Measurements from ENCODE around the gene KDM7A. TPM values are rescaled to one million over a fixed set of nuclear protein-coding genes. Genes with fewer than 3 reads are reported as not detected.
A peak's percentile ranks its signal among the peaks of the same experiment; 100 is the strongest.

Gene KDM7A
- total and polyA plus RNA-seq, 2 of the 8 experiments (the other 6 are each of a cell fraction or from before 2014, with no cell fraction given) = 2.2 to 12.5 TPM

- Histone ChIP-seq H4K8ac (ENCODE audit: extremely low read depth, insufficient read depth, low read length) (no peak overlapping the region; the same call in 1 of the 2 replicates), H3K27ac (ENCODE audit: low read depth, low read length) (no peak overlapping the region), H2BK15ac (ENCODE audit: low read length) (no peak overlapping the region), H3K4me1 (replicated peaks in 1 of 4; ENCODE audit: control insufficient read depth in 3 of 4, insufficient read depth in 4 of 4, low read length in 3 of 4) (peaks cover 0 to 2% (median 0%) of the 10 kb centered on the region in 4 experiments; a peak in 2 of 7 replicates), H2BK20ac (ENCODE audit: low read length) (no peak overlapping the region), H3K56ac (replicated peaks; ENCODE audit: insufficient read length, low read depth, low read length) (no peak overlapping the region), H2BK5ac (ENCODE audit: low read depth, low read length) (no peak overlapping the region), H3K23me2 (ENCODE audit: low read depth, low read length) (peaks cover 5% of the 10 kb centered on the region), H3K4ac (replicated peaks; ENCODE audit: insufficient read length, low read depth, low read length) (no peak overlapping the region), H4K91ac (replicated peaks; ENCODE audit: insufficient read length, low read length) (no peak overlapping the region), H3K4me2 (ENCODE audit: insufficient read depth in 1 of 2, low read depth in 2 of 2, low read length in 2 of 2) (peak overlapping the region; percentile 74 to 82), H4K20me1 (replicated peaks in 1 of 2; ENCODE audit: control insufficient read depth in 1 of 2, insufficient read depth in 2 of 2, low read length in 2 of 2) (peaks cover 0 to 2% of the 10 kb centered on the region in 2 experiments), H3K23ac (ENCODE audit: insufficient read length) (no peak overlapping the region), H3K79me1 (ENCODE audit: low read depth, low read length) (peaks cover 2% of the 10 kb centered on the region; the same call in 1 of the 2 replicates), H3K4me3 (ENCODE audit: extremely low read depth in 1 of 4, insufficient read depth in 2 of 4, low read depth in 3 of 4, low read length in 4 of 4) (peak overlapping the region; percentile 65 to 93 (median 86)), H3K9me3 (ENCODE audit: insufficient read depth in 2 of 2, low read depth in 1 of 2, low read length in 1 of 2) (no peaks in the 10 kb centered on the region), H3K36me3 (ENCODE audit: control insufficient read depth in 2 of 4, insufficient read depth in 4 of 4, low read length in 3 of 4) (no peaks in the 10 kb centered on the region), H2AK5ac (ENCODE audit: low read depth, low read length) (no peak overlapping the region), H3K27me3 (replicated peaks in 1 of 4; ENCODE audit: control insufficient read depth in 3 of 4, extremely low read depth in 1 of 4, insufficient read depth in 3 of 4, low read length in 3 of 4) (peaks cover 0 to 21% (median 13%) of the 10 kb centered on the region in 4 experiments; a peak in 5 of 7 replicates), H2BK12ac (ENCODE audit: low read depth, low read length) (no peak overlapping the region), H2BK120ac (replicated peaks; ENCODE audit: low read depth, low read length) (no peak overlapping the region), H3K79me2 (ENCODE audit: control insufficient read depth in 1 of 2, insufficient read depth in 2 of 2, low read length in 2 of 2) (peaks cover 3 to 31% of the 10 kb centered on the region in 2 experiments; a peak in 2 of 4 replicates), H4K5ac (ENCODE audit: insufficient read length, low read depth, low read length) (no peak overlapping the region), H3K9ac (replicated peaks in 1 of 4; ENCODE audit: extremely low read depth in 1 of 4, low read depth in 3 of 4, low read length in 3 of 4) (peak overlapping the region in 3 of 4 experiments; percentile 13 to 67 (median 31); a peak in 3 of 7 replicates), H2AFZ (ENCODE audit: low read length) (no peak overlapping the region), H3K18ac (ENCODE audit: extremely low read depth, low read length) (no peak overlapping the region; the same call in 1 of the 2 replicates), H3K14ac (ENCODE audit: insufficient read length) (no peak overlapping the region)
- 2% methylated on average over 62 of the region's 72 CpGs; no CpG with 5 or more reads in 1 of the 2 experiments for WGBS, 2 experiments (ENCODE audit: extremely low coverage in 1 of 2, insufficient coverage in 1 of 2, insufficient read length in 1 of 2, insufficient replicate concordance in 2 of 2, low coverage in 1 of 2, low lambda C conversion rate in 2 of 2, missing lambda C conversion rate in 1 of 2)
- FAIRE-seq = peak; percentile 78
- DNase-seq (ENCODE audit: low read depth in 1 of 2, low spot score in 2 of 2) = peak; percentile 50 to 81
- ChIA-PET POLR2A (ENCODE audit: partially characterized antibody) (no interaction called here), CTCF (ENCODE audit: partially characterized antibody) (interaction anchor here (1.3 kb wide), 1 partner anchor 132 kb away, joined by 3 read pairs; no protein-coding TSS in a partner anchor)
- TF ChIP-seq RBBP5 (IDR thresholded peaks at IDR 0.05; ENCODE audit: borderline replicate concordance, low read depth, low read length) = no peak; the same call in 1 of the 2 replicates
- TF ChIP-seq POLR2A (IDR thresholded peaks at IDR 0.05; ENCODE audit: control extremely low read depth in 1 of 2, low read depth in 2 of 2, low read length in 2 of 2) = peak in 1 of 2 experiments; percentile 45; a peak in 1 of 3 replicates
- no peak for TF ChIP-seq HDAC6 (IDR thresholded peaks at IDR 0.05; ENCODE audit: low read depth, low read length)
- TF ChIP-seq, protein P1, sequence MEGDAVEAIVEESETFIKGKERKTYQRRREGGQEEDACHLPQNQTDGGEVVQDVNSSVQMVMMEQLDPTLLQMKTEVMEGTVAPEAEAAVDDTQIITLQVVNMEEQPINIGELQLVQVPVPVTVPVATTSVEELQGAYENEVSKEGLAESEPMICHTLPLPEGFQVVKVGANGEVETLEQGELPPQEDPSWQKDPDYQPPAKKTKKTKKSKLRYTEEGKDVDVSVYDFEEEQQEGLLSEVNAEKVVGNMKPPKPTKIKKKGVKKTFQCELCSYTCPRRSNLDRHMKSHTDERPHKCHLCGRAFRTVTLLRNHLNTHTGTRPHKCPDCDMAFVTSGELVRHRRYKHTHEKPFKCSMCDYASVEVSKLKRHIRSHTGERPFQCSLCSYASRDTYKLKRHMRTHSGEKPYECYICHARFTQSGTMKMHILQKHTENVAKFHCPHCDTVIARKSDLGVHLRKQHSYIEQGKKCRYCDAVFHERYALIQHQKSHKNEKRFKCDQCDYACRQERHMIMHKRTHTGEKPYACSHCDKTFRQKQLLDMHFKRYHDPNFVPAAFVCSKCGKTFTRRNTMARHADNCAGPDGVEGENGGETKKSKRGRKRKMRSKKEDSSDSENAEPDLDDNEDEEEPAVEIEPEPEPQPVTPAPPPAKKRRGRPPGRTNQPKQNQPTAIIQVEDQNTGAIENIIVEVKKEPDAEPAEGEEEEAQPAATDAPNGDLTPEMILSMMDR (IDR thresholded peaks at IDR 0.05; ENCODE audit: control extremely low read depth in 1 of 3, insufficient read depth in 1 of 3, low read depth in 1 of 3, low read length in 3 of 3) = peak in 2 of 3 experiments; percentile 66 to 78; a peak in 3 of 4 replicates
- peak in 1 of 2 experiments; percentile 75; a peak in 1 of 4 replicates for TF ChIP-seq HDAC2 (IDR thresholded peaks at IDR 0.05; ENCODE audit: borderline replicate concordance in 1 of 2, low read depth in 2 of 2, low read length in 2 of 2)
- 0 out of 2 replicates have a peak, but pooled peaks have one; percentile 8 for TF ChIP-seq PHF8 (conservative IDR thresholded peaks at IDR 0.05; ENCODE audit: low read depth, low read length)
Observed at GRCh38 chr7:140175221-140176121, 1.3 kb downstream of the KDM7A start.
